ENCODE measurements around the gene SLC30A3. TPM values are rescaled to one million over a fixed set of nuclear protein-coding genes. Genes with fewer than 3 reads are reported as not detected.

Gene SLC30A3
- total RNA-seq, 2 experiments from 2014 or later, result 0.53 to 0.86 TPM

GRCh38 chr2:27204566-27204965 lies 58.3 kb downstream of the SLC30A3 start:
- intact Hi-C loops (cut with DNase I, micrococcal nuclease), result no loop called here
- Mint-ChIP-seq H3K27ac (no peak overlapping the region), H3K4me3 (no peak overlapping the region), H3K27me3 (no peaks in the 10 kb centered on the region), H3K9me3 (ENCODE audit: low read depth) (no peaks in the 10 kb centered on the region), H3K4me1 (peaks cover 7% of the 10 kb centered on the region), H3K36me3 (ENCODE audit: low read depth) (peaks cover 31% of the 10 kb centered on the region)
- POLR2A ChIA-PET, result no interaction called here
- CTCF ChIA-PET, result no interaction called here
- ATAC-seq (no peak), DNase-seq (no peak)

GRCh38 chr2:27203741-27204140 lies 59.1 kb downstream of the SLC30A3 start:
- DNase-seq (no peak), ATAC-seq (no peak)
- Mint-ChIP-seq H3K9me3 (ENCODE audit: low read depth) (no peaks in the 10 kb centered on the region), H3K4me3 (no peak overlapping the region), H3K27me3 (no peaks in the 10 kb centered on the region), H3K36me3 (ENCODE audit: low read depth) (peaks cover 29% of the 10 kb centered on the region), H3K27ac (no peak overlapping the region), H3K4me1 (peaks cover 4% of the 10 kb centered on the region)
- ChIA-PET CTCF (interaction anchor here (1.0 kb wide), 1 partner anchor 242 kb away, joined by 3 read pairs; no protein-coding TSS in a partner anchor), POLR2A (interaction anchor here (0.5 kb wide), 1 partner anchor 76 kb away, joined by 5 read pairs; no protein-coding TSS in a partner anchor)
- intact Hi-C loops (cut with DNase I, micrococcal nuclease), result no loop called here

Other genes with a start within 250 kb of the SLC30A3 start
- gene TMEM214, start 230.1 kb downstream of the SLC30A3 start, total RNA-seq, result 10 to 100 TPM; 54.1 to 69.1 TPM
- gene AGBL5, start 211.4 kb downstream of the SLC30A3 start, total RNA-seq, result 10 to 100 TPM; 12.5 to 14.5 TPM
- 100 to 1,000 TPM; 305 to 406 TPM for gene OST4, start 191.4 kb downstream of the SLC30A3 start, total RNA-seq
- gene EMILIN1, start 184.4 kb downstream of the SLC30A3 start, total RNA-seq, result under 1 TPM; 0.40 to 0.46 TPM
- 10 to 100 TPM; 10.6 to 12.7 TPM for gene KHK, start 176.3 kb downstream of the SLC30A3 start, total RNA-seq
- gene CGREF1, start 143.9 kb downstream of the SLC30A3 start, total RNA-seq, result 1 to 10 TPM; 6.4 to 7.0 TPM
- gene ABHD1, start 139.2 kb downstream of the SLC30A3 start, total RNA-seq, result under 1 TPM; 0.39 to 0.65 TPM
- gene PREB, start 128.4 kb downstream of the SLC30A3 start, total RNA-seq, result 10 to 100 TPM; 59.7 to 59.9 TPM
- gene PRR30, start 123.6 kb downstream of the SLC30A3 start, total RNA-seq, result not detected
- under 1 TPM in 1 of 2 experiments, not detected in 1; 0.02 TPM for gene TCF23, start 114.0 kb downstream of the SLC30A3 start, total RNA-seq
- 10 to 100 TPM; 69.9 to 83.4 TPM for gene ATRAID, start 51.0 kb downstream of the SLC30A3 start, total RNA-seq
- 10 to 100 TPM; 27.3 to 34.9 TPM for gene SLC5A6, start 50.8 kb downstream of the SLC30A3 start, total RNA-seq
- gene CAD, start 45.7 kb downstream of the SLC30A3 start, total RNA-seq, result 100 to 1,000 TPM; 107 to 147 TPM
- gene DNAJC5G, start 12.4 kb upstream of the SLC30A3 start, total RNA-seq, result not detected
- gene TRIM54, start 19.4 kb upstream of the SLC30A3 start, total RNA-seq, result under 1 TPM; 0.09 to 0.11 TPM
- 1 to 10 TPM; 1.4 to 1.5 TPM for gene UCN, start 45.4 kb upstream of the SLC30A3 start, total RNA-seq
- gene MPV17, start 60.0 kb upstream of the SLC30A3 start, total RNA-seq, result 100 to 1,000 TPM in 1 of 2 experiments, 10 to 100 TPM in 1; 93.4 to 103 TPM
- 10 to 100 TPM; 60.3 to 70.2 TPM for gene GTF3C2, start 93.7 kb upstream of the SLC30A3 start, total RNA-seq
- gene EIF2B4, start 107.3 kb upstream of the SLC30A3 start, total RNA-seq, result 10 to 100 TPM; 31.0 to 39.2 TPM
- gene SNX17, start 107.6 kb upstream of the SLC30A3 start, total RNA-seq, result 10 to 100 TPM; 63.9 to 82.1 TPM
- gene ZNF513, start 117.7 kb upstream of the SLC30A3 start, total RNA-seq, result 10 to 100 TPM in 1 of 2 experiments, 1 to 10 TPM in 1; 7.7 to 10.5 TPM
- 100 to 1,000 TPM; 115 to 121 TPM for gene PPM1G, start 146.5 kb upstream of the SLC30A3 start, total RNA-seq
- gene NRBP1, start 165.6 kb upstream of the SLC30A3 start, total RNA-seq, result 10 to 100 TPM; 74.3 to 74.4 TPM
- 1 to 10 TPM; 4.7 to 5.9 TPM for gene KRTCAP3, start 179.3 kb upstream of the SLC30A3 start, total RNA-seq
- 1 to 10 TPM; 8.7 TPM for gene IFT172, start 226.7 kb upstream of the SLC30A3 start, total RNA-seq
- not detected for gene FNDC4, start 232.2 kb upstream of the SLC30A3 start, total RNA-seq
- gene GCKR, start 233.8 kb upstream of the SLC30A3 start, total RNA-seq, result not detected

Measured in activated CD4-positive, alpha-beta T cell treated with anti-CD3 and anti-CD28 coated beads for 36 hours (primary cell).